GM19324 (cell line): ENCODE measurements around the gene ISCA2.
"Not testable (repeated sequence)": the region's sequence is repeated elsewhere in the genome, so short reads cannot be mapped to it uniquely, and the experiment has no call there.

Experiments used
- ATAC-seq: cut with Tn5 transposase; IDR thresholded peaks from one replicate; pipeline ENCODE4 v1.9.1; 2021; ENCODE audit warnings: mild to moderate bottlenecking, moderate library complexity; ENCODE audit not compliant: unreplicated experiment, low FRiP score

ISCA2 gene, protein sequence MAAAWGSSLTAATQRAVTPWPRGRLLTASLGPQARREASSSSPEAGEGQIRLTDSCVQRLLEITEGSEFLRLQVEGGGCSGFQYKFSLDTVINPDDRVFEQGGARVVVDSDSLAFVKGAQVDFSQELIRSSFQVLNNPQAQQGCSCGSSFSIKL

DNA sequence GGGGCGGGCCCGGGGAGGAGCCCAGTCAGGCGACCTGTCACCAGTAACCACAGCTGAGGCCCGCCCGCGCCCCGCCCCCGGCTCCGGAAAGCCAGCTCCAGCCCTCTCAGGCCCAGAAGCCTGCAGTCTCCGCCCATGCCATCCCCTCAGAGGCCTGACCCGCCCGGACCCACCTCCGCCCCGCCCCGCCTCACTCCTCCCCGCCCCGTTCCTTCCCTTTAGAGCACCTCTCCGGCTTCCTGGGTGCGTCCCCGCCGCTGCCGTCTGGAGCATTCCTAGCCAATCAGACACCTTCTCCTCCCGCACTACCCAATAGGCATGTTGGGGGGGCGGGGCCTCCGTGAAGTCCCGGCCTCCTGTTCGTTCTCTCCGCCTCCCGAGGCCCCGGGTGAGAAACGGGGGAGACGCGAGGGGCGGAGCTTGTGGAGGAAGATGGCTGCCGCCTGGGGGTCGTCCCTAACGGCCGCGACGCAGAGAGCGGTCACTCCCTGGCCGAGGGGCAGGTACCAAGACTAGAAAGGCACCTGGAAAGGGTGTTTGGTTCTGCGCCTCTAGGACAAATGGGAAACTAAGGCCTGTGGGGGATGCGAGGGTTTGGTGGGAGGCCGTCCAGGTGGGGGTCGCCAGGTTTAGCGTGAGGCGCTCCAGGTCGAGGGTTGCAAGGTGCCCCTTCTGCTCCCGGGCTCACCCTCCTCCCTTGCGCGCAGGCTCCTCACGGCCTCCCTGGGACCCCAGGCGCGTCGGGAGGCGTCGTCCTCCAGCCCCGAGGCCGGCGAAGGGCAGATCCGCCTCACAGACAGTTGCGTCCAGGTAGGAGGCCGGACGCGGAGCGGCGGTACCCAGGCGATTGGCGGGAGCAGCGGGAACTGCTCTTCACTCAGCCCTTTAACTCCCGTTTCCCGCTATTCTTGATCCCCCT lies at the start of gene ISCA2:
Gene ISCA2 (plus strand): TSS at position 423 of the 919 bp plus-strand sequence. CDS start 10 bp downstream, at position 433.
- peak; percentile 91 for ATAC-seq

DNA sequence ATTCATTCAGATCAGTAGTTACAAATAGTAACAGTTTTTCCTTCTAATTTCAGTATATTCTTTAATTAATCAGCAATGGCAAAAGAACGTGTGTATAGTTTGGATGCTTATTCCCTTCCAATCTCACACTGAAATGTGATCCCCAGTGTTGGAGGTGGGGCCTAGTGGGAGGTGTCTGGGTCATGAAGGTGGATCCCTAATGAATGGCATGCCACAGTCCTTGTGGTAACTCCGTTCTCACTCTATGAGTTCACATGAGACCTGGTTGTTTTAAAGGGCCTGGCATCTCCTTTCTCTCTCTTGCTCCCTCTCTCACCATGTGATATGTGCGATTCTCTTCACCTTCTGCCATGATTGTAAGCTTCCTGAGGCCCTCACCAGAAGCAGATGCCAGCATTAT lies 48.7 kb upstream of the ISCA2 start:
- ATAC-seq: no peak

DNA sequence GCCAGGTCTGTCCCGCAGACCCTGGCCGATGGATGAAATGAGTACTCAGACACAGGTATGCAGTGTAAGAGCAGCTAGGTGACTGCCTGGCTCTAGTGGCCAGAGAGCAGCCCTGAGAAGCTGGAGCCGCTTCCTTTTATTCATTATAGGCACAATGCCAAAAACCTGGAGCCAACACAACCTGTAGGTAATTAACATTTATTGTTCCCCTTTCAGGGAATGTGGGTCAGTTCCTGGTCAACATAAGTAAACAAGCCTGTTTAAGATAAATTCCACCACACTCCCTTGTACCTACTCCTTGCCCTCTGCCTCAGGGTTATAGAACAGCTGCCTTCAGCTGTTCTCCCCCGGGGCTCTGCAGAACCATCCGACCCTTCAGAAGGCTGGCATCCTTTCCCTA lies 39.2 kb upstream of the ISCA2 start:
- ATAC-seq: not testable (repeated sequence)

DNA sequence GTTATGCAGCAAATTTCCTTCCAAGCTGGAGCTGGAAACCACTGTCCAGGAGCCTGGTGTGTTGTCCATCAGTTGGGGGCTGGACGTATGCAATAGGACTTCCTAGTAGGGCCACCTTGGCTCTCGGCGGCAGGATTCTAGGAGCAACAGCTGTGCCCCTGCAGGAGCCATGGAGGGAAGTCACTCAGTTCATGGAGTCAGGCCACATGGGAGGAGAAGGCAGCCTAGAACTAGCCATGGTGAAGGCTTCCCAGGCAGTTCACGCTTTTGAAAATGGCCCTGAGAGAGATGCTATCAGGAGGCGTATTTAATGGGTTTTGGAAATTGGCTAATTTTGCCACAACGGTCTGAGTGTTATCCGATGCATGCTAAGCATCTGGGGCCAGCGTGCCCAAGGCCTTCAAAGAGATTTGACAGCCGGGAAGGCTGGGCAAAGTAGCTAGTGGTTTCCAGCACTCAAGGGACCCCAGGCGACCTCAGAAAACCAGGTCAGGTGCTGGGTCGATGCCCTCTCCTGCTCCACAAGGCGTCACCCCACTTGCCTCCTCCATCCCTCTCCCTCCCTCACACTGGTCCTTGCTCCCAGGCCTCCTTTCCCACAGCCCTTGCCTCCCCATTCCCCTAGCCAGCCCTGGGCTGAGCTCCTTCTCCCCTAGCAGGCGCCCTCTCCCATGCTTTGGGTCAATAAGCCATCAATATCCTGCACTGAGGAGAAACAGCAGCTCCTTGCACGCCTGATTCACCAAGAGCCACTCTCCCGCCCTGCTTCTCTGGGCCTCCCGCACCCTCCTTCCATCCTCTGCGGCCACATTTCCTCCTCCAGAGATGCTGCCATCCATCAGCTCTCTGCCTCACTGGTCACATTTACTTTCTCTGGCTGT lies 36.6 kb upstream of the ISCA2 start:
- ATAC-seq: no peak

DNA sequence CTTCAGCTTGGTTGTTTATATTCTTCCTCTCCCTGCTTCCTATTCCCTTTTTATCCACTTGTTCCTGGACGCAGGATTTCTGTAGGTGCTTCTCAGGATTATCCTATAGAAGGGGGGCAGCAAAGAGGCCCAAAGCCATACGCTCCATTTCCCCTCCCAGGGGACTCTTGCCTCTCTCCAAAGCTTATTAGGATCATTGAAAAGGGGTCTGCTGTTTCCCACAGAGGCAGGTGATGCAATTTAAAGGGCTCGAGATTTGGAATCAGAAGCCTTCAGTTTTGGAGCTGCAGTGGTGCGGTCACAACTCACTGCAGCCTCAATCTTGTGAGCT lies 36.0 kb upstream of the ISCA2 start:
- ATAC-seq: no peak

DNA sequence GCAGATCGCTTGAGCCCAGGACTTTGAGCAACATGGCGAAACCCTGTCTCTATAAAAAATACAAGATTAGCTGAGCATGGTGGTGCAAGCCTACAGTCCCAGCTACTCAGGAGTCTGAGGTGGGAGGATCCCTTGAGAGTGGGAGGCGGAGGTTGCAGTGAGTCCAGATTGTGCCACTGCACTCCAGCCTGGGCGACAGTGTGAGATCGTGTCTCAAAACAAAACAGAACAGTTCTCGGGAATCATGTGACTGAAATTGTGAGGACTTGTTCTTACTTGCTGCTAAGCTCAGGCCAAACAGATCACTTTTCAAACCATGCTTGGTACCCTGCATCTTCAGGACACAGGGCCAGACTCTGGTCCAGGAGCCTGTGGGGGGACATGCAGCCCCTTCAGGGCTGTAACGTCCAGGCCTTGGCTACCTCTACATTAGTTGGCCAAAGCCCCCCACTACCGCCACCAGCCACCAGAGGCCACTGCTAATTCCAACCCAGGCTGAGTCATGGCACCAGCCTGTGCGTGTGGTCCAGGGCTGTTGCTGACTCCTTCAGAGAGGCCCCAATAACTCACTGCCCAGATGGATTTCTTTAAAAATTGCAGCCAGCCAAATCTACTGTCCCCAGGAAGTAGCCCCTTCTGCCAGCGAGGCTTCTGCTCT lies 34.1 kb upstream of the ISCA2 start:
- ATAC-seq: no peak

DNA sequence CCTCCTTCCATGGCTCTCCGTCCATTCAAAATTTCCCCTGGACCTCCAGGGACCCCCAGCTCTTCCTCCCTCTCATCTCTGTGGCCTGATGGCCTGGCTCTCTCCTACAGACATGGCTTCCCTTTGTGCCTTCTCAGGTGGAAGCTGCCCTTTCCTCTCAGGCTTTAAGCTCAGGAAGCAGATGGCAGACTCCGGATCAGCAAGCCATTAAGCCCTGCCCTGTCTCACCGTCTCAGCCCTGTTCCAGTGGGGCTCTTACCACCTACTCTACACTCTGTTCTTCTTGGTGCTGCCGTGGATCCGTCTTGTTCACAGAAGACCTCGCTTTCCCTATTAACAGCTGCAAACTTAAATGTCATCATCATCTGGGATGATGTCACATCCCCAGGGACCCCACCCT lies 33.6 kb upstream of the ISCA2 start:
- ATAC-seq: no peak

DNA sequence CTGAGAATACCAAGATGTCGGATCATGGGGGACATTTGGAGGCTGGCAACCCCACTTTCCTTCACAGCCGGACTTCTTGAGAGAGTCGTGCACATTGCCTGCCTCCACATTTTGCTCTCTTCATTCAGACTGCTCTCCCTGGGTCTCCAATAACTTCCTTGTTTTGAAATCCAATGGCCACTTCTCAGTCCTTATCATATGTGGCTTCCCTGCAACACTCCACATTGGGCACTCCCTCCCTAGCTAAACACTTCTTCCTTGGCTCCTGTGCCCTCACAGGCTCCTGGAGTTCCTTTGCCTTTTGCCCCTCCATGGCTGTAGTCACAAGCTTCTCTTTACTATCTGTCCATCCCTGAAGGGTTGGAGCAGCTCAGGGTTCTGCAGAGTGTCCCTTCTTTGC lies 30.6 kb upstream of the ISCA2 start:
- ATAC-seq: no peak

DNA sequence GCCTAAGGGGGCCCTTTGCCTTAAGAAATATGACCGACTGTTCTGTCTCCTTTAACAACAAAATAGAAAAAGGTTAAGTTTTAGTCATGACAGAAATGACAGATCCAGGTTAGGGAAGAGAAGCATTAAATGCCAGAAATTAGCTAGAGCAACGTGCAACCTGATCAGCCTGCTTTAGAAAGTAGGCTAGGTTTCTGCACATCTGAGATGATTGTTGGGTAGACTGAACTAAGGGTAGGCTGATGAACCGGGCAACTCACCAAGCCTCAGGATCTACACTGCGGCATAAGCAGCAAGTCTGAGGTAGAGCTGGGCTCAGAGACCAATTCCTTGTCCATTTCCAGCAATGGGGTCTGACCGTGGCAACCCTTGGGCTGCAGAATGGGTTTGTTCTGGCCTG lies 29.9 kb upstream of the ISCA2 start:
- no peak for ATAC-seq

DNA sequence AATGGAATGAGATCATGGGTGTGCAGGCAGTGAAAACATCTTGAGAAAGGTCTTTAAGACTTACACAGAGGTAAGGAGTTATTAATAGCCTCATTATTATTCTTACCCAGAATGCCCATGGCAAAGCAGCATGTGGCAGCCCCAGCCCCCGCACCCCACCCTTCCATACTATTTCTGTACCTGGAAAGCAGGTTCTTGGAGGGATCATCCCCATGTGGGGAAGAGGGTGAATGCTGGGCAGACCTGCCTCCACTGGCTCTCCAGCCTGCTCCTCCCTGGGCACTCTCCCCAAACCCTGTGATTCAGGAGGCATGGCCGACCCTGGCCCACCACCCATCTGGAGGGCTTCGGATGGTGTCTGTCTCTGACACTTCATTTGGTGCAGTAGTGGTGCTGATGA lies 28.8 kb upstream of the ISCA2 start:
- ATAC-seq: no peak

DNA sequence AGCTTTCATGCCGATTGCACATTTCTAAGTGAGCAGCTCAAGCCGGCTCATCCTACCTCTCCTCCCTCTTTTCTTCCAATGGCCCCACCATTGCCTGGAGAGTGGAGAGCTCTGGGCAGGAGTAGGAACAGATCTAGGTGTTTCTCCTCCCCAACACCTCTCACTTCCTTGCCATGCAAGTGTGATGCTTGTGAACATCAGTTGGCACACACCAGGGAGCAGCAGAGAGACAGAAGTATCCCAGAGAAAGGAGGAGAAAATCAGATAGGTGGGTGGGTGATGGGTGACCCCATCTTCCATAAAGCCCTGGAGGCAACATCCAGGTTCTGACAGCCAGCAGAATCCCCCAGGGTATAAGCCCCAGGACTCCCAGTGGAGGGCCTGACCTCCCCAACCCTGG lies 28.2 kb upstream of the ISCA2 start:
- no peak for ATAC-seq

DNA sequence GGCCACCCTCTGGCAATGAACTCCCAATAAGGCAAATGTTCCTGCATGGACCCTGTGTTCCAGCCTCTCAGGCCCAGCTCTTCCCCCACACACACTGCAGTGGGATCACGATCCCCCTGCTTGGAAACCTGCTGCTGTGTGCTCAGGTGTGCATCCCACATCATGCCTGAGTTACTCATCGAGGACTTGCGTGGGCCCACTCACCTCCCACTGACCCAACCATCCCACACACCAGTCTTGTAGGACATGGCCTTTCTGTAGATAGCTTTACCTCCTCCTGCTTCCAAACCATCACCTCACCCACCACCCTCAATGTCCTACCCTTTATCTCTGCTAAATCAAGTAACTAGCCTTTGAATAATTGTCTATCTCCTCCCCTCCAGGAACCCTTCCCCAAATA lies 25.1 kb upstream of the ISCA2 start:
- ATAC-seq: no peak

DNA sequence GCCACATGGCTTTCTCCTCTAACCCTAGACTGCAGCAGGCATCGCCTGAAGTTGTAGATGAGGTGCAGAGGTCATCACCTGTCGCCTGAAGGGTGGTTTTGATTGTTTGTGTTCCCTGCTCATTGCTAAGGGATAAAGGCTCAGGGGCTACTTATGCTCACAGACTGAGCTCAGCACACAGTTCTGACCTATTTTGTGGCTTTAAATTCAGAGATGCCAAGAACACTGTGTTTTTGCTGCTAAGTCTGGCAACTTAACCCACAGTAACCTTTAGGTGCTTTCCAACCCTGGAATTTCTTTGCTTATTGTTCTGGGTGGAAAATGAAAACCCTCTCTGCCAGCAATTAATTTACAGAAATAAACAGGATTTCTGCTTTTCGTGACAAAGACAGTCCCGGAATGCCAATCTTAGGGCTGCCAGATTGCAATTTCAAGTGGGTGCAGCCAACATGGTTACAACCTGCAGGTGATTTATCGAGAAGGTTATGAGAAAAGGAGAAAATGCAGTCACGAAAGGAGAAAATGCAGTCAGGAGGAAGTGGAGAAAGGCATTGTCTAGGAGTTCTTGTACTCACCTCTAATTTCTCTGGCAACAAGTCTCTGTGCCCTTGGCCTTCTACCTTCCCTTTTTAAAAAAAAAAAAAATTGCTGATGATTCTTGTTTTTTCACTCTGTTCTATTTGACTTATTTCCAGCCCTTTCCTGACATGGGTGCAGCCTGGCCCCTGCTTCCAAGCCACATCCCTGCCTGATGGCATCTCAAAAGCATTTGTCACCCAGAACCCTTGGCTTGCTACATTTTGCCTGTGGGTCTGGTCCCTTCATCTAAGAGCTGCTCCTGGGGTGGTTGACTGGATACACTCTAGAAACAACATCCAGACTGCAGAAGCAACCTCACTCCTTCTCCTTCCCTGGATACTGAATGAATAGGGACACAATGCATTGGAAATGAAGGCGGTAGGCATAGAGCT lies 23.7 kb upstream of the ISCA2 start:
- ATAC-seq: no peak

DNA sequence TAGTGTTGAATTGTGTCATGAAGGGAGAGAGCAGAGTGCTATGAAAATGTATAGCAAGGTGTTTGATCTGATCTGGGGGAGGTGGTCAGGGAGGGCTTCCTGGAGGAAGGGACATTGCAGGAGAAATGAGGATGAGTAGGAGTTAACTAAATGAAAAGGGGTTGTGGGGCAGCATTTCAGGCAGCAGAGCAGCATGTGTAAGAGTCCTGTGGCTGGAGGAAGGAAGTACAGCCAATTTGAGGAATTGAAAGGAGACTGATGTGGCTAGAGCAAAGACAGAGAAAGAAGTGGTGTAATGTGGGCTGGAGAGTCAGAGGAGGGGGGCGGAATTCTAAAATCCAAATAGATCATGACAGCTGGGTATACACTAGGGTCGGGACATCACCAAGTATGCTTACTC lies 21.0 kb upstream of the ISCA2 start:
- ATAC-seq: no peak

DNA sequence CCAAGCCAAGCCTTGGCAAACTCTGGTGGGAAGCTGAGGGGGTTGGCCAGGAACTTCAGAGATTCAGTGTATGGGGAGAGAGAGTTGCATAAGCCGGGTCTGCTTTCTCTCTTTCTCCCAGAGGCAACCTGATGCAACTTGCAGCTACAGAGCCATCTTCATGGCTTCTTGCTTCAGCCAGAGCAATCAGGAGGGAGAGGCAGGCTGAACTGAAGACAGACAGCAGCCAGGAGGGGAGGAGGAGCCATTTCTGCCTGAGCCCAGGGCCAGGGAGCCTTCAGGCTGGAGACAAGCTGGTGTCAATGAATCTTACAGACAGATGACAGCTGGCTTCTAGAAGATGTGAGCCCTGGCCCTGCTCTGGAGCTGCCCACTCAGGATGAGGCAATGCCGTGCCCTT lies 19.2 kb upstream of the ISCA2 start:
- no peak for ATAC-seq

DNA sequence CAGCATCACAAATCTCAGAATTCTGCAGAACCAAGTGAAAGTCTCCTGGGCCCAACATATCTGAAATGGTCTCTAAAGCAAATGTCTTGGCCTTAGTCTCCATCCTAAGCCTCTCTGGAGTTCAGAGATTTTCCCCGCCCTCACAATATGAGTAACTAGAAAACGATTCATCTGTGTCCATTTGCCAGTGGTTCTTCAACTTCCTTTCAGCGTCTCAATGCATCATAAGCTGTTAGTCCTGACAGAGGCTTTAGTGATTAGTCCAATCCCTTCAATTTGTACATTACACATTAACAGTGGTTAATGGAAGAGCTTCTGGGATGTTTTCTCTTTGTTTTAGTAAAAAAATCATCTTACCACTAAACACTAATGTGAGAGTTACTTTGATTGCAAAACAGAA lies 17.9 kb upstream of the ISCA2 start:
- no peak for ATAC-seq

DNA sequence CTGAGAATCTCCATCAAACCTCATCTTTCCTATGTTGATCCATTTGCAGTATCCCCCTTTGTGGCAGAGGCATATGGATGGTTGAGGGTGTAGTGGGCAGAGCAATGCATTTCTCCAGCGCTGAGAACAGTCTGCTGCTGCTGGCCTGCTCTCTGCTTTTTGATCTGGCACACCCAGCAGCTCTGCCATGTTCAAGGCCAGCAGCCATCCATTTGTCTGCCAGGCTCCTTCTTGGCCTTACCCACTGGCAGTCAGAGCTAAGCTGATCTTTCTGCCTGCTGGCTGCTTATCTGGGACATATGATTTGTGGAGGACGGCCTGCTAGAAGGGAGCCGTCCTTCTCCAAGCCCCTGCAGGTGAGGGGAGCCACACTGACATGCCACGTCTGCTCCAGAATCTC lies 17.5 kb upstream of the ISCA2 start:
- no peak for ATAC-seq

DNA sequence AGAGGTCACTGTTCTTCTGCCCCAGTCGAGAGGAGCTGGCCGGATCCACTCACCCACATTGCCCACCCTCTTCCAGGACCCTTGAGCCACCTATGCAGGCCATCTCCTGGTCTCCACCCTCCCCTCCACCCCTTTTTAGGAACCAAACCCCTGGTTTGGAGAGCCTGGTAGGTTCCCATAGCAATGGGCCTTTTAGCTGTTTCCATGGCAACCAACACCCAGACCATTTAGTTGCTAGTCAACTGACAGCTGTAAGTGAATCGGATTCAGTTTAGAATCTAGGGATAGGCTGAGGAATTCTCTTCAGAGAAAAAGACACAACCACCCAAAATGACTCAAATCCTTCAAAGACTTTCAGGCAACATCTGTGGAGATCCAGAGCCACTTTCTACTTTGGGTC lies 17.0 kb upstream of the ISCA2 start:
- ATAC-seq: no peak

DNA sequence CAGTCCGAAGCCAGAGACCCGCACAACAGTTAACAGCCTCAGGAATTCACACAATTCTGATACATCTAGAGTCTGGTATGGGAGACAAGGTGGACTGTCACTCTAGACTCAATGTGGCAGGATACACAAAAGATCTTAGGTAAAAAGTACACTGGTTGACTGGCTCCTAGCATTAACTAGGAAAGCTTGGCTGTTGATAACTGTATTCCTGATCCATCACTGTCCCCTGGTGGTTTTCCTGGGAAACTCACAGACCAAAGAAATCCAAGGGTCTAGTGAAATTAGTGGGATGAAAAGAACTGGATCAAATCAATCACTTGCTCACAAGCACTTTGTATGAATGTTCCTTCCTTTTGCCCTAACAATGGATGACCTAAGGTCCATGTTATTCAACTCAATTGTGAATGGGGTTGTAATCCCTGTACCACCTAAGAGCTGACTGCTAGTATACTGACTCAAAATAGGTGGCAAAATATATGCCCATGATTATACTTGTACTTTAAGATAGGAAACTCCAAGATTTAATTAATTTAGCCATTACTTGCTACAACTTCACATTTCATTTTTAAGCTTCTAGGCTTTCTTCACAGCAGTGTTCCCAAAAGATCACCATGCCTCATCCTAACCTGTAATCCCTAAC lies 14.4 kb upstream of the ISCA2 start:
- ATAC-seq: no peak
